Hepatocyte (in vitro differentiated cells): ENCODE results near the gene WNK1.

Source experiments
- CTCF ChIP-seq: fragments of 200-600 bp; sonication (generic); IDR thresholded peaks from 2 replicates; pipeline ENCODE4 v1.5.1; 2016; ENCODE audit warnings: antibody characterized with exemption, mild to moderate bottlenecking; ENCODE audit not compliant: poor library complexity
- EZH2 ChIP-seq: fragments of 200-600 bp; sonication (generic); IDR thresholded peaks from 2 replicates; pipeline ENCODE4 v1.6.1; 2016; ENCODE audit warnings: antibody characterized with exemption, mild to moderate bottlenecking, borderline replicate concordance
- EZH2phosphoT487 ChIP-seq: fragments of 200-600 bp; sonication (generic); IDR thresholded peaks from one replicate; pipeline ENCODE4 v1.6.1; 2018; ENCODE audit warnings: antibody characterized with exemption, mild to moderate bottlenecking, low read depth, moderate library complexity; ENCODE audit not compliant: unreplicated experiment, severe bottlenecking

GRCh38 chr12:810116-810515 is 57.7 kb downstream of the WNK1 start:
- TF ChIP-seq CTCF (no peak), EZH2 (no peak), EZH2phosphoT487 (no peak)
